KMS-11 (cell line): Measurements from ENCODE around the gene CHD6.
"Not testable (repeated sequence)": the region's sequence is repeated elsewhere in the genome, so short reads cannot be mapped to it uniquely, and the experiment has no call there.

Source experiments
- H2AFZ ChIP-seq: fragments of 200-600 bp; sonication (generic); 2 replicates; pipeline ENCODE4 v1.6.1; 2016; ENCODE audit warnings: antibody characterized with exemption, mixed run types, low read depth
- H3K27ac ChIP-seq: fragments of 200-600 bp; sonication (generic); 2 replicates; pipeline ENCODE4 v1.6.1; 2016; ENCODE audit warnings: mild to moderate bottlenecking, mixed run types
- H3K27me3 ChIP-seq: fragments of 200-600 bp; sonication (generic); 2 replicates; pipeline ENCODE4 v1.6.1; 2017; ENCODE audit warnings: mild to moderate bottlenecking, low read depth, mixed run types, moderate library complexity; ENCODE audit not compliant: insufficient read depth
- H3K36me3 ChIP-seq: fragments of 200-600 bp; sonication (generic); 2 replicates; pipeline ENCODE4 v1.6.1; 2017; ENCODE audit warnings: mild to moderate bottlenecking, mixed run types; ENCODE audit not compliant: insufficient read depth
- H3K4me1 ChIP-seq: fragments of 200-600 bp; sonication (generic); 2 replicates; pipeline ENCODE4 v1.6.1; 2016; ENCODE audit warnings: mild to moderate bottlenecking, low read depth, mixed run types; ENCODE audit not compliant: poor library complexity, severe bottlenecking
- H3K4me2 ChIP-seq: fragments of 200-600 bp; sonication (generic); 2 replicates; pipeline ENCODE4 v1.7.0; 2016; ENCODE audit warnings: mild to moderate bottlenecking, mixed run types
- H3K4me3 ChIP-seq: fragments of 200-600 bp; sonication (generic); IDR thresholded peaks from 2 replicates; pipeline ENCODE4 v1.6.1; 2017; ENCODE audit warnings: low read depth, low read length, mixed read lengths; ENCODE audit not compliant: insufficient read depth
- H3K79me2 ChIP-seq: fragments of 200-600 bp; sonication (generic); 2 replicates; pipeline ENCODE4 v1.6.1; 2016; ENCODE audit warnings: low read depth, mixed run types; ENCODE audit not compliant: insufficient read depth
- H3K9ac ChIP-seq: fragments of 200-600 bp; sonication (generic); 2 replicates; pipeline ENCODE4 v1.6.1; 2016; ENCODE audit warnings: mild to moderate bottlenecking, mixed run types
- H4K20me1 ChIP-seq: fragments of 200-600 bp; sonication (generic); 2 replicates; pipeline ENCODE4 v1.6.1; 2016; ENCODE audit warnings: mild to moderate bottlenecking, mixed run types; ENCODE audit not compliant: insufficient read depth
- TF ChIP-seq, protein P1 (sequence below): fragments of 200-600 bp; sonication (generic); conservative IDR thresholded peaks from 2 replicates; pipeline ENCODE4 v1.6.1; 2017; ENCODE audit warnings: low read depth, mild to moderate bottlenecking, antibody characterized with exemption, low read length, moderate library complexity, mixed read lengths

CHD6 gene

DNA sequence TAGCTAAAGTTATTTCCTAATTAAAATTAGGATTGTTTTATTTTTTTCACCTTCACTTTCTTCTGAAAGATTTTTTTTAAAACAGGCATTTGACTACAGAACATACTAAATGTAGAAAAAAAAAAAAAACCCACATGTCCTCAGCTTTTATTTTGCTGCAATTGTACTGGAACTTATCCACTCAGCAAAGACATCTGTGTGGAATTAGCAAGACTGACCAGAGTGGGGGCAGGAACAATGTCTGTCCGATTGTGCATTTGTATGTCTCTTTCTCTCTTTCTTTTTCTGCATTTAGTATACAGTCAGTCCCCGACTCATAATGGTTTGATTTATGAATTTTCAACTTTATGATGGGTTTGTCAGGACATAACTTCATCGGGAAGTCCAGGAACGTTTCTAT, 77.3 kb downstream of the CHD6 start:
- peaks cover 5% of the 10 kb centered on the region for H3K4me1 ChIP-seq
- H3K36me3 ChIP-seq, result no peaks in the 10 kb centered on the region
- H4K20me1 ChIP-seq, result no peaks in the 10 kb centered on the region
- no peak overlapping the region for H3K4me2 ChIP-seq
- no peak overlapping the region for H2AFZ ChIP-seq
- TF ChIP-seq, protein P1, sequence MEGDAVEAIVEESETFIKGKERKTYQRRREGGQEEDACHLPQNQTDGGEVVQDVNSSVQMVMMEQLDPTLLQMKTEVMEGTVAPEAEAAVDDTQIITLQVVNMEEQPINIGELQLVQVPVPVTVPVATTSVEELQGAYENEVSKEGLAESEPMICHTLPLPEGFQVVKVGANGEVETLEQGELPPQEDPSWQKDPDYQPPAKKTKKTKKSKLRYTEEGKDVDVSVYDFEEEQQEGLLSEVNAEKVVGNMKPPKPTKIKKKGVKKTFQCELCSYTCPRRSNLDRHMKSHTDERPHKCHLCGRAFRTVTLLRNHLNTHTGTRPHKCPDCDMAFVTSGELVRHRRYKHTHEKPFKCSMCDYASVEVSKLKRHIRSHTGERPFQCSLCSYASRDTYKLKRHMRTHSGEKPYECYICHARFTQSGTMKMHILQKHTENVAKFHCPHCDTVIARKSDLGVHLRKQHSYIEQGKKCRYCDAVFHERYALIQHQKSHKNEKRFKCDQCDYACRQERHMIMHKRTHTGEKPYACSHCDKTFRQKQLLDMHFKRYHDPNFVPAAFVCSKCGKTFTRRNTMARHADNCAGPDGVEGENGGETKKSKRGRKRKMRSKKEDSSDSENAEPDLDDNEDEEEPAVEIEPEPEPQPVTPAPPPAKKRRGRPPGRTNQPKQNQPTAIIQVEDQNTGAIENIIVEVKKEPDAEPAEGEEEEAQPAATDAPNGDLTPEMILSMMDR, result no peak
- H3K9ac ChIP-seq, result no peak overlapping the region
- H3K79me2 ChIP-seq, result no peaks in the 10 kb centered on the region
- H3K27me3 ChIP-seq, result no peaks in the 10 kb centered on the region
- no peak overlapping the region for H3K27ac ChIP-seq
- H3K4me3 ChIP-seq, result no peak overlapping the region

DNA sequence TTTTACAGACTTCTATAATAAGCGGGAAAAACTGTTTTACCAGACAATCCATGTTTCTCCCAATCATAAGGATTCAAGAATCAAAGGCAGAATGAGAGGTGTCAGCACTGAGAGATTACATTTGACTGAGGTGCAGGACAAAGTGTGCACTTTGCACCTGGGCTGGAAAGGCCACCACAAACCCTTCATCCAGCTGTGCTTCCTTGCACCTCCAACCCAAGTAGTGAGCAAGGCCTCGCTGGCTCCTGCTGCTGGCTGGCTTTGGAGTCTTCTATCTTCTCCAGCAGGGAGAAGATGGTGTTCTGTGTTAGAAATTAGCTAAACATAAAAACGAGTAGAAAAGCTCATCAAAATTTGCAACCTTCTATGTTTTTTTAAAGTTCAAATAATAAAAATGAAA, 77.7 kb downstream of the CHD6 start:
- H3K4me2 ChIP-seq, result no peak overlapping the region
- peaks cover 5% of the 10 kb centered on the region for H3K4me1 ChIP-seq
- no peaks in the 10 kb centered on the region for H3K79me2 ChIP-seq
- H3K9ac ChIP-seq, result no peak overlapping the region
- no peaks in the 10 kb centered on the region for H3K27me3 ChIP-seq
- no peak overlapping the region for H3K27ac ChIP-seq
- H3K36me3 ChIP-seq, result no peaks in the 10 kb centered on the region
- H3K4me3 ChIP-seq, result no peak overlapping the region
- H2AFZ ChIP-seq, result no peak overlapping the region
- TF ChIP-seq, protein P1, result no peak
- H4K20me1 ChIP-seq, result no peaks in the 10 kb centered on the region

DNA sequence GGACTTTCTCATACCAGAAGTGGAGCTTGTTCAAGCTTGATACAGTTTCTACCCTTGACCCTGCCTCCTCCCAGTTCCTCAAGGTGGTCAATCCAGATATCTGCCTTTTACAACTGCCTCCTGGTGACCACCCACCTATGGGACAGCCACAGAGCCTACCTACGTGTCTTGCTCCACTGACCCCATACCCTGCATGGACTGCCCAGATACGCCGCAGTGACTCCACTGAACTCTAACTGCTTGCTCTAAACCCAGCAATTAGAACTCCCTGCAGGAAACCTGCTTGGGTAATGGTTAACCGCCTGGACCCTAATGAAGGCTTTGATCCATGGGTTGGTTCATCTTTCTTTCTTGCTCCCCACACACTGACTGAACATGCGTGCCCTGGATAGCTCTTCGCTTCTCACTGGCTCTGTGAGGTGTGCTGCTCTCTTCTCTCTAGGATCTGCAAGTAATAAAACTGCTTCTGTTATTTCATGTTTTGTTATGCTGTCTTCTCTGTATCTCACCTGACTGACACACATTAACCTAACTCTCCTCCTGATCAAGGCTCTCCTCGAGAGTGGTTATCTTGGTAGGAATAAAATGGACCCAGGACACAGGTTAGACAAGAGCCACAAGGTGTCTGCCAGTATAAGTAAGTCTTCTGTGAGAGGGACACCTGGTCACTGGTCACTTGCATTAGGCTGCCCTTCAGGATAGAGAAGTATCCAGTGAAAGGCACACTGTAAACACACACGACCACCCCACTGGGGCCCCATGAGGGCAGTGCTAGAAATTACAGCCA, 79.2 kb downstream of the CHD6 start:
- no peaks in the 10 kb centered on the region for H3K27me3 ChIP-seq

DNA sequence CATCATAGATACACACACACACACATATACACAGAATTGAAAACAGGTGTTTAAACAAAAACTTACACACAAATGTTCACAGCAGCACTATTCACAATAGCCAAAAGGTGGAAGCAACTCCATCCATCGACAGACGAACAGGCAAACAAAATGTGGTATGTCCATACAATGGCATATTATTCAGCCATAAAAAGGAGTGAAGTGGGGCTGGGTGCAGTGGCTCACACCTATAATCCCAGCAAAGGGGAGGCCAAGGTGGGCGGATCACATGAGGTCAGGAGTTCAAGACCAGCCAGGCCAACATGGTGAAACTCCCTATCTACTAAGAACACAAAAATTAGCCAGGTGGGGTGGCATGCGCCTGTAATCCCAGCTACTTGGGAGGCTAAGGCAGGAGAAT, 80.3 kb downstream of the CHD6 start:
- no peak overlapping the region for H3K9ac ChIP-seq
- H2AFZ ChIP-seq, result no peak overlapping the region
- TF ChIP-seq, protein P1, result no peak
- no peak overlapping the region for H3K4me3 ChIP-seq
- H3K27me3 ChIP-seq, result no peaks in the 10 kb centered on the region
- no peak overlapping the region for H3K4me2 ChIP-seq
- H4K20me1 ChIP-seq, result no peaks in the 10 kb centered on the region
- no peaks in the 10 kb centered on the region for H3K79me2 ChIP-seq
- no peaks in the 10 kb centered on the region for H3K36me3 ChIP-seq
- peaks cover 5% of the 10 kb centered on the region for H3K4me1 ChIP-seq
- H3K27ac ChIP-seq, result no peak overlapping the region

More for the DNA sequence above, 79.2 kb downstream of the CHD6 start:
- Histone ChIP-seq H3K9ac (no peak overlapping the region), H4K20me1 (no peaks in the 10 kb centered on the region), H3K79me2 (no peaks in the 10 kb centered on the region), H3K4me1 (peaks cover 5% of the 10 kb centered on the region), H3K27ac (no peak overlapping the region), H3K36me3 (no peaks in the 10 kb centered on the region), H3K4me3 (no peak overlapping the region), H2AFZ (no peak overlapping the region), H3K4me2 (no peak overlapping the region)
- TF ChIP-seq, protein P1, result no peak

DNA sequence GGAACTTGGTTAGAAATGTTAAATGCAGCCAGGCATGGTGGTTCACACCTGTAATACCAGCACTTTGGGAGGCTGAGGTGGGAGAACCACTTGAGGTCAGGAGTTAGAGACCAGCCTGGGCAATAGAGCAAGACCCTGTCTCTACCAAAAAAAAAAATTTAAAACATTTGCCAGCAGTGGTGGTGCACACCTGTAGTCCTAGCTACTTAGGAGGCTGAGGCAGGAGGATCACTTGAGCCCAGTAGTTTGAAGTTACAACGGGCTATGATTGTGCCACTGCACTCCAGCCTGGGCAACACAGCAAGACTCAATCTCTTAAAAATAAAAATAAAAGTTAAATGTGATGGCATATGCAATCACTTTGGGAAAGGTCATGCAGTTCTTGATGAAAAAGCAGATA, 82.6 kb downstream of the CHD6 start:
- not testable (repeated sequence) for H2AFZ ChIP-seq, H3K9ac ChIP-seq, H3K4me2 ChIP-seq, H3K4me1 ChIP-seq, H3K36me3 ChIP-seq, H3K4me3 ChIP-seq, H4K20me1 ChIP-seq, H3K27ac ChIP-seq, H3K27me3 ChIP-seq, H3K79me2 ChIP-seq
